ENCODE results near the gene ETV3. TPM values are rescaled to one million over a fixed set of nuclear protein-coding genes. Genes with fewer than 3 reads are reported as not detected.

Gene ETV3
- total RNA-seq, 1 donor from 2014 or later, result 9.6 TPM

DNA sequence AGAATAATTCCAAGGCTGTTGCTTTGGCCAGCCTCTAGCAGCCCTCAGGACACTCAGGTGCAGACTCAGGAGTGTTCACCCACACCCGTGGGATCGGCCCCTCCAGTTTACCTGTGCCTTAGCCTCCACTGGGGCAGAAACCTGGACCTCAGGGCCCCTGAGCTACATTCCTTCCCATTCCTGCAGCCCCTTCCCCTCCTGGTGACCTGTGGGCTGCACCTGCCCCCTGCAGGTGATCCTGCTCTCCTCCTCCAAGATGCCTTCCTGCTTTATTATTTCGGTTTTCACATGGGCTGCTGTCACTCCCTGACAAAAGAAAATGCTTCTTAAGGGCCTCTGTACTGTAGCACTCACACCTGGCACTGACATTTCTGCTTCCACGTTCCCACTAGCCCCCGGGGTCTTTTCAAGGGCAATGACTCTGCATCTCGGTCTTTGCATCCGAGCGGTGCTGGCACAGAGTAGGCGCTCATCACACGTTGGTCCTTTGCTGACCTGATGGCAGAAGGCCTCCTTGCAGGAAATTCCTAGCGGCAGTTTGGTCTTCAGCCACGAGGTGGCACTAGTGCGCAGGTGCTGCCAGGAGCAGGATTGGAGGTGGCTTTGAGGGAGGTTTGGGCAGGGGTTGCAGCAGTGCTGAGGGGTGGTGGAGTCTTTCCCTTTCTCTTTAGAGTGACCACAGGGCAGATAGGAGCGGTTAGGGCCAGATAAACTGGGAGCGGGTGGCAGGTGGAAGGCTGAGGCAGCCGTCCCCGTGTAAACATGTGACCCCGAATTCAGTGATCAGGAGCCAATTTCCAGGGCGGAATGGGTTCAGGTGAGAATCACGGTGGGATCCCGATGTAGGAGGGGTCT, 25.3 kb upstream of the ETV3 start:
- H3K27me3 ChIP-seq, result no peaks in the 10 kb centered on the region
- TF ChIP-seq, protein P1, sequence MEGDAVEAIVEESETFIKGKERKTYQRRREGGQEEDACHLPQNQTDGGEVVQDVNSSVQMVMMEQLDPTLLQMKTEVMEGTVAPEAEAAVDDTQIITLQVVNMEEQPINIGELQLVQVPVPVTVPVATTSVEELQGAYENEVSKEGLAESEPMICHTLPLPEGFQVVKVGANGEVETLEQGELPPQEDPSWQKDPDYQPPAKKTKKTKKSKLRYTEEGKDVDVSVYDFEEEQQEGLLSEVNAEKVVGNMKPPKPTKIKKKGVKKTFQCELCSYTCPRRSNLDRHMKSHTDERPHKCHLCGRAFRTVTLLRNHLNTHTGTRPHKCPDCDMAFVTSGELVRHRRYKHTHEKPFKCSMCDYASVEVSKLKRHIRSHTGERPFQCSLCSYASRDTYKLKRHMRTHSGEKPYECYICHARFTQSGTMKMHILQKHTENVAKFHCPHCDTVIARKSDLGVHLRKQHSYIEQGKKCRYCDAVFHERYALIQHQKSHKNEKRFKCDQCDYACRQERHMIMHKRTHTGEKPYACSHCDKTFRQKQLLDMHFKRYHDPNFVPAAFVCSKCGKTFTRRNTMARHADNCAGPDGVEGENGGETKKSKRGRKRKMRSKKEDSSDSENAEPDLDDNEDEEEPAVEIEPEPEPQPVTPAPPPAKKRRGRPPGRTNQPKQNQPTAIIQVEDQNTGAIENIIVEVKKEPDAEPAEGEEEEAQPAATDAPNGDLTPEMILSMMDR (IDR thresholded peaks at IDR 0.05), result peak; percentile 39 to 91 (median 86)
- H3K4me3 ChIP-seq, result no peak overlapping the region
- no peaks in the 10 kb centered on the region for H3K9me3 ChIP-seq
- DNase-seq (ENCODE audit: low spot score in 2 of 2), result peak in 1 of 2 donors; percentile 72
- H3K36me3 ChIP-seq, result no peaks in the 10 kb centered on the region
- no peaks in the 10 kb centered on the region for H3K4me1 ChIP-seq
- no peak overlapping the region for H3K27ac ChIP-seq
- intact Hi-C loops (cut with DNase I), result no loop called here

DNA sequence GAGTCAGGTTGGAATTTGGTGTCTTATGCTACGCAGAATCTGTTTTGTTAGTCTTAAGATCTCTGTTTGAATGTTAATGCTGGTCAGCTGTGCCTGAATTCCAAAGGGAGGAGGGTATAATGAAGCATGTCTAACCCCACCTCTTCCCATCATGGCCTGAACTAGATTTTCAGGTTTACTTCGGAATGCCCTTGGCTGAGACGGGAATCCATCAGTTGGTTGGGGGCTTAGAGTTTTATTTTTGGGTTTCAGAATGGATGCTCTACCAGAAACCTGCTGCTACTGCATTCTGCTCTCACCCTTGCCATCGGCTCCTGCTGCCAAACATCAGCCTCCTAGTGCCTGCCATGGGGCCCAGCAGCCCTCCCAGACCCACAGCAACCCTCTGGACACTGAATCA, 24.1 kb upstream of the ETV3 start:
- Histone ChIP-seq H3K4me1 (no peaks in the 10 kb centered on the region), H3K27me3 (no peaks in the 10 kb centered on the region), H3K4me3 (no peak overlapping the region), H3K27ac (no peak overlapping the region), H3K36me3 (no peaks in the 10 kb centered on the region), H3K9me3 (no peaks in the 10 kb centered on the region)
- intact Hi-C loops (cut with DNase I), result no loop called here
- TF ChIP-seq, protein P1 (IDR thresholded peaks at IDR 0.05), result no peak
- DNase-seq (ENCODE audit: low spot score in 2 of 2), result no peak

GRCh38 chr1:157161901-157162300, 23.7 kb upstream of the ETV3 start:
- intact Hi-C loops (cut with DNase I), result no loop called here
- H3K27me3 ChIP-seq, result no peaks in the 10 kb centered on the region
- no peak overlapping the region for H3K27ac ChIP-seq
- TF ChIP-seq, protein P1 (IDR thresholded peaks at IDR 0.05), result no peak
- no peaks in the 10 kb centered on the region for H3K36me3 ChIP-seq
- no peaks in the 10 kb centered on the region for H3K4me1 ChIP-seq
- no peaks in the 10 kb centered on the region for H3K9me3 ChIP-seq
- no peak overlapping the region for H3K4me3 ChIP-seq
- DNase-seq (ENCODE audit: low spot score in 2 of 2), result no peak

DNA sequence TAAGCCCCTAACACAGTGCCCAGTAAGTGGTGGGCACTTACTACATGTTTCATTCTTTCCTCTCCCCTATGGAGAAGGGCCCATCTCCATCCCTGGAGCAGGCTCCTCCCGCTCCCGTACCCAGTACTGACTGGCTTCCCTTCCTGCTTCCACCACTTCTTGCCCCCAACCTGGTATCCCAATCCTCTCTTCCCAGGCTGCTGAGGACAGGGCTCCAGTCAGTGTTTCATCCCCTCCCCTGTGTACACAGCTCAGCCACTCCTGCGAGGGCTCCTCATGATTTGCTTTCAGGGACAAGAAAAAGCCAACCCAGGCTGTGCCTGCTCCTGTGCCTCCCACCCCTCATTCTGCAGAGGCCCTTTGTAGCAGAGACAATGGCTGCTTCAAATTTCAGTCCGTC, 20.8 kb upstream of the ETV3 start:
- Histone ChIP-seq H3K4me3 (no peak overlapping the region), H3K27me3 (no peaks in the 10 kb centered on the region), H3K27ac (no peak overlapping the region), H3K4me1 (peaks cover 0 to 7% of the 10 kb centered on the region in 2 donors), H3K36me3 (no peaks in the 10 kb centered on the region), H3K9me3 (no peaks in the 10 kb centered on the region)
- TF ChIP-seq, protein P1 (IDR thresholded peaks at IDR 0.05), result no peak
- intact Hi-C loops (cut with DNase I), result no loop called here
- no peak for DNase-seq (ENCODE audit: low spot score in 2 of 2)

- H3K4me3 ChIP-seq, result no peak overlapping the region
- TF ChIP-seq, protein P1 (IDR thresholded peaks at IDR 0.05), result no peak
- H3K27me3 ChIP-seq, result no peaks in the 10 kb centered on the region
- DNase-seq (ENCODE audit: low spot score in 2 of 2), result no peak
- H3K27ac ChIP-seq, result no peak overlapping the region
- peaks cover 0 to 7% of the 10 kb centered on the region in 2 donors for H3K4me1 ChIP-seq
- intact Hi-C loops (cut with DNase I), result no loop called here
- no peaks in the 10 kb centered on the region for H3K9me3 ChIP-seq
- no peaks in the 10 kb centered on the region for H3K36me3 ChIP-seq
Measured at GRCh38 chr1:157157501-157158190, 19.5 kb upstream of the ETV3 start.

All from ascending aorta (tissue), 2 donors.